Measurements from ENCODE around the gene FTO.

DNA sequence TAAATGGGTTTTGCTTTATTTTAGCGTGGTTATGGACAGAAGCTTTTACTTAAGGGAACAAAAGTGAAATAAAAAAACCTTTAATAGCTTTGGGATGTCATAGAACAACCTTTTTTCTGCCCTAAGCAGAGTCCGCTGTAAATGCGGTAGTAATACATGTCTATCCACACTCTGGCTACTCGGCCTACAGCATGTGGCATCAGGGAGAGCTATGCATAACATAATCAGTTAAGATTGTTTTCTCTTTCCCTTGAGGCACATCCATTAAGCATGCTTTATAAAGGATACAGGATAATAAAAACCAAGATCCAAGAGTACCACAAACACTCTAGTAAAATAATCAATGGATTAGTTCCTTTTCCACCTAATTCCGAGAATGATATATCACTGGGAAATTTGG is 10.6 kb upstream of the FTO start:
- no peak for TF ChIP-seq POLR2AphosphoS5 (IDR thresholded peaks at IDR 0.05; ENCODE audit: low read depth, low read length)
- TF ChIP-seq, protein P1, sequence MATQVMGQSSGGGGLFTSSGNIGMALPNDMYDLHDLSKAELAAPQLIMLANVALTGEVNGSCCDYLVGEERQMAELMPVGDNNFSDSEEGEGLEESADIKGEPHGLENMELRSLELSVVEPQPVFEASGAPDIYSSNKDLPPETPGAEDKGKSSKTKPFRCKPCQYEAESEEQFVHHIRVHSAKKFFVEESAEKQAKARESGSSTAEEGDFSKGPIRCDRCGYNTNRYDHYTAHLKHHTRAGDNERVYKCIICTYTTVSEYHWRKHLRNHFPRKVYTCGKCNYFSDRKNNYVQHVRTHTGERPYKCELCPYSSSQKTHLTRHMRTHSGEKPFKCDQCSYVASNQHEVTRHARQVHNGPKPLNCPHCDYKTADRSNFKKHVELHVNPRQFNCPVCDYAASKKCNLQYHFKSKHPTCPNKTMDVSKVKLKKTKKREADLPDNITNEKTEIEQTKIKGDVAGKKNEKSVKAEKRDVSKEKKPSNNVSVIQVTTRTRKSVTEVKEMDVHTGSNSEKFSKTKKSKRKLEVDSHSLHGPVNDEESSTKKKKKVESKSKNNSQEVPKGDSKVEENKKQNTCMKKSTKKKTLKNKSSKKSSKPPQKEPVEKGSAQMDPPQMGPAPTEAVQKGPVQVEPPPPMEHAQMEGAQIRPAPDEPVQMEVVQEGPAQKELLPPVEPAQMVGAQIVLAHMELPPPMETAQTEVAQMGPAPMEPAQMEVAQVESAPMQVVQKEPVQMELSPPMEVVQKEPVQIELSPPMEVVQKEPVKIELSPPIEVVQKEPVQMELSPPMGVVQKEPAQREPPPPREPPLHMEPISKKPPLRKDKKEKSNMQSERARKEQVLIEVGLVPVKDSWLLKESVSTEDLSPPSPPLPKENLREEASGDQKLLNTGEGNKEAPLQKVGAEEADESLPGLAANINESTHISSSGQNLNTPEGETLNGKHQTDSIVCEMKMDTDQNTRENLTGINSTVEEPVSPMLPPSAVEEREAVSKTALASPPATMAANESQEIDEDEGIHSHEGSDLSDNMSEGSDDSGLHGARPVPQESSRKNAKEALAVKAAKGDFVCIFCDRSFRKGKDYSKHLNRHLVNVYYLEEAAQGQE (IDR thresholded peaks at IDR 0.05; ENCODE audit: insufficient read depth in 1 of 2, low read depth in 2 of 2, low read length in 2 of 2) = no peak
- TF ChIP-seq TAF1 (IDR thresholded peaks at IDR 0.05; ENCODE audit: borderline replicate concordance, insufficient read depth, low read length) = no peak

Measured in PFSK-1 (cell line).